Omental fat pad (tissue), 4 donors: ENCODE measurements around the gene PRAMEF2. TPM values are rescaled to one million over a fixed set of nuclear protein-coding genes. Genes with fewer than 3 reads are reported as not detected.
"Not testable (repeated sequence)": the region's sequence is repeated elsewhere in the genome, so short reads cannot be mapped to it uniquely, and the experiment has no call there.

Source experiments
- ATAC-seq: fragments of 150-250 bp; one replicate; pipeline ENCODE4 v1.9.1; 2016; ENCODE audit warnings: mild to moderate bottlenecking, moderate library complexity; ENCODE audit not compliant: low FRiP score
- DNase-seq: peaks from one replicate; pipeline ENCODE4 v3.0.0-alpha.2; 2019; ENCODE audit warnings: low spot score
- total RNA-seq, 4 donors: library from RNA; depleted of rRNA; stranded (reverse); fragments of >200 nt; gene quantifications; one replicate each; pipeline ENCODE4 v1.1.0, GENCODE V29; 2016

Gene PRAMEF2
- total RNA-seq, 4 donors from 2014 or later = not detected

- not testable (repeated sequence) for DNase-seq, ATAC-seq
These were observed 42.3 kb downstream of the PRAMEF2 start for GRCh38 chr1:12899186-12899585.

GRCh38 chr1:12903793-12904572 is 47.1 kb downstream of the PRAMEF2 start:
- ATAC-seq, DNase-seq: not testable (repeated sequence)

Other genes with a start within 250 kb of the PRAMEF2 start
- 100 to 1,000 TPM; 175 to 342 (median 227) TPM for gene DHRS3, start 238.9 kb upstream of the PRAMEF2 start, total RNA-seq
- under 1 TPM in 1 of 4 donors, not detected in 3; 0.28 TPM for gene AADACL4, start 213.0 kb upstream of the PRAMEF2 start, total RNA-seq
- under 1 TPM in 1 of 4 donors, not detected in 3; 0.31 TPM for gene AADACL3, start 141.0 kb upstream of the PRAMEF2 start, total RNA-seq
- gene CFAP107, start 110.9 kb upstream of the PRAMEF2 start, total RNA-seq = not detected
- not detected for gene PRAMEF12, start 83.3 kb upstream of the PRAMEF2 start, total RNA-seq
- not detected for gene PRAMEF1, start 65.7 kb upstream of the PRAMEF2 start, total RNA-seq
- gene PRAMEF11, start 25.7 kb upstream of the PRAMEF2 start, total RNA-seq = not detected
- not detected for gene HNRNPCL1, start 8.4 kb upstream of the PRAMEF2 start, total RNA-seq
- gene PRAMEF4, start 29.1 kb downstream of the PRAMEF2 start, total RNA-seq = not detected
- gene PRAMEF10, start 41.2 kb downstream of the PRAMEF2 start, total RNA-seq = not detected
- gene PRAMEF7, start 59.5 kb downstream of the PRAMEF2 start, total RNA-seq = not detected
- gene PRAMEF6, start 90.5 kb downstream of the PRAMEF2 start, total RNA-seq = not detected
- not detected for gene PRAMEF27, start 199.5 kb downstream of the PRAMEF2 start, total RNA-seq
- not detected for gene HNRNPCL3, start 203.7 kb downstream of the PRAMEF2 start, total RNA-seq
- gene PRAMEF25, start 213.7 kb downstream of the PRAMEF2 start, total RNA-seq = not detected